NCI-H1436 (cell line): ENCODE data around the gene SLC26A1.

Experiments used
- DNase-seq: peaks from one replicate; lab custom pipeline; 2025; lab: John Stamatoyannopoulos, UW

SLC26A1 gene

GRCh38 chr4:965766-966134 lies 27.5 kb downstream of the SLC26A1 start:
- DNase-seq, result no peak

- DNase-seq, result no peak
Measured at GRCh38 chr4:965048-965765, 28.0 kb downstream of the SLC26A1 start.

- DNase-seq, result no peak
Measured at GRCh38 chr4:964346-965025, 28.7 kb downstream of the SLC26A1 start.

GRCh38 chr4:963276-964225 lies 29.7 kb downstream of the SLC26A1 start:
- peak; percentile 6 for DNase-seq

GRCh38 chr4:962231-963208 lies 30.7 kb downstream of the SLC26A1 start:
- peak; percentile 63 for DNase-seq

- no peak for DNase-seq
Measured at GRCh38 chr4:961351-962230, 31.6 kb downstream of the SLC26A1 start.

- DNase-seq, result no peak
Measured at GRCh38 chr4:960636-961350, 32.4 kb downstream of the SLC26A1 start.

GRCh38 chr4:960140-960635 lies 33.0 kb downstream of the SLC26A1 start:
- DNase-seq, result no peak

GRCh38 chr4:959338-960139 lies 33.7 kb downstream of the SLC26A1 start:
- DNase-seq, result no peak

- DNase-seq, result no peak
Measured at GRCh38 chr4:958696-959337, 34.4 kb downstream of the SLC26A1 start.

GRCh38 chr4:958314-958665 lies 34.9 kb downstream of the SLC26A1 start:
- DNase-seq, result no peak

GRCh38 chr4:957581-958313 lies 35.5 kb downstream of the SLC26A1 start:
- DNase-seq, result no peak

GRCh38 chr4:957231-957580 lies 36.0 kb downstream of the SLC26A1 start:
- no peak for DNase-seq

GRCh38 chr4:956531-957230 lies 36.5 kb downstream of the SLC26A1 start:
- DNase-seq, result no peak

GRCh38 chr4:955931-956381 lies 37.2 kb downstream of the SLC26A1 start:
- DNase-seq, result no peak

- no peak for DNase-seq
Measured at GRCh38 chr4:955161-955921, 37.9 kb downstream of the SLC26A1 start.
